Skin epidermis (tissue), 12 donors: Measurements from ENCODE around the gene HSPB7.

Experiments used
- H3K27ac ChIP-seq, 21 experiments: fragments of 200-600 bp; sonication (generic) in 11 of 21; one replicate each; pipeline ENCODE4 v1.5.0; 2020; ENCODE audit warnings: mild to moderate bottlenecking in 3 of 21, inconsistent platforms in 2 of 21, moderate library complexity in 2 of 21
- H3K4me3 ChIP-seq, 7 experiments: fragments of 200-600 bp; sonication (generic) in 2 of 7; one replicate each; pipeline ENCODE4 v1.5.0; 2020; ENCODE audit warnings: inconsistent platforms in 2 of 7, mild to moderate bottlenecking in 2 of 7, moderate library complexity in 1 of 7

HSPB7 gene

DNA sequence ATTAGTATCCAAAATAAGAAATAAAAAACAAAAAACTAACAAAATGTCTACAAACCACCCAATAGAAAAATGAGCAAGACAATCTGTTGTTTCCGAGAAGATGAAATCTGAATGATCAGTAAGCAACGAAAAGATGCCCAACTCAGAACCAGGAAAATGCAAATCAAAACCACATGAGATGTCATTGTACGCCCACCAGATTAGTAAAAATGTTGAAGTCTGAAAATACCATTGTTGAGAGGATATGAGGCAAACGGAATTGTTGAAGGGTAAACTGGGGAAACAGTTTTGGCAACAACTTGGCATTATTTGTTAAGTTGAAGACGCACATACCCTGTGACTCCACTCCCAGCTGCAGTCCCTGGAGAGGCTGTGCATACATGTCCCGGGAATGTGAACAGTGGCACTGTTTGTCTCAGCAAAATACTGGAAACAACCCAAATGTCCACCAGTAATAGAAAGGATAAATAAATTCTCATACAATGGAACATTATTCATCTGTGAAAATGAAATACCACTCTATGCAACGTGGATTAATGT, 52.5 kb downstream of the HSPB7 start:
- Histone ChIP-seq H3K27ac (peak overlapping the region in 19 of 21 experiments; percentile 2 to 86 (median 71)), H3K4me3 (no peak overlapping the region)
